Measurements from ENCODE around the gene ABHD6. TPM values are rescaled to one million over a fixed set of nuclear protein-coding genes. Genes with fewer than 3 reads are reported as not detected.

ABHD6 gene
- total and polyA plus RNA-seq, 8 donors, result 0.69 to 5.5 (median 2.0) TPM

GRCh38 chr3:58291671-58292338, 54.2 kb downstream of the ABHD6 start:
- ATAC-seq (no peak), FAIRE-seq (no peak), DNase-seq (no peak)
- no peaks in the 10 kb centered on the region for H3K4me1 ChIP-seq
- no peaks in the 10 kb centered on the region for H3K36me3 ChIP-seq
- intact Hi-C loops (cut with DNase I), result loop anchor here in 1 of 3 donors (10.0 kb wide), 1 partner anchor 107 kb away; no protein-coding TSS in a partner anchor
- TF ChIP-seq, protein P1, sequence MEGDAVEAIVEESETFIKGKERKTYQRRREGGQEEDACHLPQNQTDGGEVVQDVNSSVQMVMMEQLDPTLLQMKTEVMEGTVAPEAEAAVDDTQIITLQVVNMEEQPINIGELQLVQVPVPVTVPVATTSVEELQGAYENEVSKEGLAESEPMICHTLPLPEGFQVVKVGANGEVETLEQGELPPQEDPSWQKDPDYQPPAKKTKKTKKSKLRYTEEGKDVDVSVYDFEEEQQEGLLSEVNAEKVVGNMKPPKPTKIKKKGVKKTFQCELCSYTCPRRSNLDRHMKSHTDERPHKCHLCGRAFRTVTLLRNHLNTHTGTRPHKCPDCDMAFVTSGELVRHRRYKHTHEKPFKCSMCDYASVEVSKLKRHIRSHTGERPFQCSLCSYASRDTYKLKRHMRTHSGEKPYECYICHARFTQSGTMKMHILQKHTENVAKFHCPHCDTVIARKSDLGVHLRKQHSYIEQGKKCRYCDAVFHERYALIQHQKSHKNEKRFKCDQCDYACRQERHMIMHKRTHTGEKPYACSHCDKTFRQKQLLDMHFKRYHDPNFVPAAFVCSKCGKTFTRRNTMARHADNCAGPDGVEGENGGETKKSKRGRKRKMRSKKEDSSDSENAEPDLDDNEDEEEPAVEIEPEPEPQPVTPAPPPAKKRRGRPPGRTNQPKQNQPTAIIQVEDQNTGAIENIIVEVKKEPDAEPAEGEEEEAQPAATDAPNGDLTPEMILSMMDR (IDR thresholded peaks at IDR 0.05), result no peak
- 84 to 90% methylated on average over 9 of the region's 9 CpGs for WGBS, 2 donors
- no peak overlapping the region for H3K4me3 ChIP-seq
- no peaks in the 10 kb centered on the region for H3K27me3 ChIP-seq
- no peaks in the 10 kb centered on the region for H3K9me3 ChIP-seq
- no peak overlapping the region for H3K27ac ChIP-seq

- H3K4me3 ChIP-seq, result no peak overlapping the region
- H3K36me3 ChIP-seq, result no peaks in the 10 kb centered on the region
- WGBS, 2 donors, result 80 to 95% methylated on average over 10 of the region's 10 CpGs
- FAIRE-seq (no peak), DNase-seq (no peak), ATAC-seq (no peak)
- no peak overlapping the region for H3K27ac ChIP-seq
- TF ChIP-seq, protein P1 (IDR thresholded peaks at IDR 0.05), result no peak
- H3K9me3 ChIP-seq, result no peaks in the 10 kb centered on the region
- H3K4me1 ChIP-seq, result no peaks in the 10 kb centered on the region
- intact Hi-C loops (cut with DNase I), result loop anchor here in 1 of 3 donors (10.0 kb wide), 1 partner anchor 108 kb away; no protein-coding TSS in a partner anchor
- H3K27me3 ChIP-seq, result no peaks in the 10 kb centered on the region
Observed at GRCh38 chr3:58292866-58293265, 55.3 kb downstream of the ABHD6 start.

GRCh38 chr3:58293516-58293915, 55.9 kb downstream of the ABHD6 start:
- no peak for DNase-seq
- no peak overlapping the region for H3K4me3 ChIP-seq
- ATAC-seq, result no peak
- no peaks in the 10 kb centered on the region for H3K9me3 ChIP-seq
- FAIRE-seq, result no peak
- intact Hi-C loops (cut with DNase I), result loop anchor here in 1 of 3 donors (10.0 kb wide), 1 partner anchor 109 kb away; no protein-coding TSS in a partner anchor
- TF ChIP-seq, protein P1 (IDR thresholded peaks at IDR 0.05), result no peak
- H3K27me3 ChIP-seq, result no peaks in the 10 kb centered on the region
- WGBS, 2 donors, result 63 to 65% methylated on average over 9 of the region's 9 CpGs
- no peaks in the 10 kb centered on the region for H3K36me3 ChIP-seq
- H3K4me1 ChIP-seq, result no peaks in the 10 kb centered on the region
- no peak overlapping the region for H3K27ac ChIP-seq

DNA sequence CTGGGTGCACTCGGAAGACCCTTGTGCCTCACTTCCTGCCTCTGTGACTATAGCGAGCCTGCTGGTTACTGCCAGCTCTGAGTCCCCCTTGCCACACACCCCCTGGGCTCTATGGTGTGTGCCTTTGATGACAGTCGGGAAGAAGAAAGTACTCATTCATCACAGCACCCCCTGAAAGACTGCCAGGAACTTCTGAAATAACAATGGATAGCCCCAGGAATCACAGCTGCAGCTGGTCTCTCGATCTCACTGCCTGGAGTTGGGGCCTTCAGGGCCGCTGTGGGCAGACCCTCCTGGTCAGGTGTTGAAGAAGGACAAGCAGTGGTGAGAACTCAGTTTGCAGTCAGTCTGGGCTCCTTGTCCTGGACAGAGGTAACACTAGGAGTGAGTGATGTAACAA, 58.7 kb downstream of the ABHD6 start:
- 55 to 66% methylated on average over 5 of the region's 5 CpGs for WGBS, 2 donors
- Histone ChIP-seq H3K27ac (no peak overlapping the region), H3K4me3 (no peak overlapping the region), H3K4me1 (no peaks in the 10 kb centered on the region), H3K36me3 (no peaks in the 10 kb centered on the region), H3K9me3 (no peaks in the 10 kb centered on the region), H3K27me3 (no peaks in the 10 kb centered on the region)
- TF ChIP-seq, protein P1 (IDR thresholded peaks at IDR 0.05), result no peak
- DNase-seq, result no peak
- ATAC-seq, result no peak
- intact Hi-C loops (cut with DNase I), result loop anchor here (5.0 to 10.0 kb wide), 3 partner anchors 109 to 114 kb away; no protein-coding TSS in a partner anchor
- no peak for FAIRE-seq

- Histone ChIP-seq H3K27me3 (no peaks in the 10 kb centered on the region), H3K4me1 (no peaks in the 10 kb centered on the region), H3K27ac (no peak overlapping the region), H3K36me3 (no peaks in the 10 kb centered on the region), H3K4me3 (no peak overlapping the region), H3K9me3 (no peaks in the 10 kb centered on the region)
- WGBS, 2 donors, result 42 to 44% methylated on average over 6 of the region's 6 CpGs
- no peak for FAIRE-seq
- DNase-seq, result no peak
- TF ChIP-seq, protein P1 (IDR thresholded peaks at IDR 0.05), result no peak
- no peak for ATAC-seq
- intact Hi-C loops (cut with DNase I), result loop anchor here (5.0 to 10.0 kb wide), 3 partner anchors 110 to 115 kb away; no protein-coding TSS in a partner anchor
Observed at GRCh38 chr3:58296843-58297242, 59.3 kb downstream of the ABHD6 start.
